Vagina (tissue), 2 donors: ENCODE data around the gene CDC42EP3.

ENCODE experiments used
- POLR2A ChIP-seq, 2 donors: fragments of 450-650 bp; IDR thresholded peaks; one replicate each; pipeline ENCODE4 v1.6.1; 2017; ENCODE audit warnings: antibody characterized with exemption in 2 of 2, mild to moderate bottlenecking in 2 of 2, moderate library complexity in 2 of 2
- POLR2AphosphoS5 ChIP-seq, 2 donors: sonication (generic); formaldehyde crosslinking; IDR thresholded peaks; one replicate each; pipeline ENCODE4 v1.9.0; 2017; ENCODE audit warnings: antibody characterized with exemption in 2 of 2, mild to moderate bottlenecking in 2 of 2, low read depth in 1 of 2; ENCODE audit not compliant: insufficient read depth in 1 of 2
- TF ChIP-seq, protein P1 (sequence below), 3 experiments: fragments of 450-650 bp in 2 of 3; fragments of 200-600 bp in 1 of 3; sonication (generic) in 1 of 3; IDR thresholded peaks; one replicate each; pipeline ENCODE4 v1.5.1; 2017 to 2019; ENCODE audit warnings: antibody characterized with exemption in 3 of 3, mild to moderate bottlenecking in 2 of 3, moderate library complexity in 2 of 3

DNA sequence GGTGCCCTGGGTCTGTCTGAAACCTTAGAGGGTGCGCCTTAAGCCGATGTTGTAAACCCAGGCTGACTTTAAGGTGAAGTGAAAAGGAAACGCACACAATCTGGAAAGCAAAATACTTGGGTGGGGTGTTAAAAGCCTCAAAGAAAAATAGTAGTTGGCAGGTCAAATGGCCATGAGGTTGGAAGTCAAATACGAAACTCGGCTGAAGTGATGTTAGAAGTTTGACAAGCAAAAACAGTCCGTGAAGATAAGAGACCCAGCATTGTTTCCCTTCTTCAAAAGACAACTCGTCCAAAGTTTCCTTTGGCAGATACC is 1.4 kb upstream of the CDC42EP3 start:
- TF ChIP-seq POLR2AphosphoS5 (IDR thresholded peaks at IDR 0.05; ENCODE audit: insufficient read depth in 1 of 2, low read depth in 1 of 2) (no peak), POLR2A (IDR thresholded peaks at IDR 0.05) (no peak)
- TF ChIP-seq, protein P1, sequence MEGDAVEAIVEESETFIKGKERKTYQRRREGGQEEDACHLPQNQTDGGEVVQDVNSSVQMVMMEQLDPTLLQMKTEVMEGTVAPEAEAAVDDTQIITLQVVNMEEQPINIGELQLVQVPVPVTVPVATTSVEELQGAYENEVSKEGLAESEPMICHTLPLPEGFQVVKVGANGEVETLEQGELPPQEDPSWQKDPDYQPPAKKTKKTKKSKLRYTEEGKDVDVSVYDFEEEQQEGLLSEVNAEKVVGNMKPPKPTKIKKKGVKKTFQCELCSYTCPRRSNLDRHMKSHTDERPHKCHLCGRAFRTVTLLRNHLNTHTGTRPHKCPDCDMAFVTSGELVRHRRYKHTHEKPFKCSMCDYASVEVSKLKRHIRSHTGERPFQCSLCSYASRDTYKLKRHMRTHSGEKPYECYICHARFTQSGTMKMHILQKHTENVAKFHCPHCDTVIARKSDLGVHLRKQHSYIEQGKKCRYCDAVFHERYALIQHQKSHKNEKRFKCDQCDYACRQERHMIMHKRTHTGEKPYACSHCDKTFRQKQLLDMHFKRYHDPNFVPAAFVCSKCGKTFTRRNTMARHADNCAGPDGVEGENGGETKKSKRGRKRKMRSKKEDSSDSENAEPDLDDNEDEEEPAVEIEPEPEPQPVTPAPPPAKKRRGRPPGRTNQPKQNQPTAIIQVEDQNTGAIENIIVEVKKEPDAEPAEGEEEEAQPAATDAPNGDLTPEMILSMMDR (IDR thresholded peaks at IDR 0.05) = no peak
